GM23338 (cell line): ENCODE measurements around the gene FANCC. TPM values are rescaled to one million over a fixed set of nuclear protein-coding genes. Genes with fewer than 3 reads are reported as not detected.

ENCODE experiments used
- ATAC-seq: fragments of 200-7000 bp; cut with Tn5 transposase; 3 replicates; pipeline ENCODE4 v1.9.1; 2020
- DNase-seq: peaks from one replicate; pipeline ENCODE4 v3.0.0-alpha.2; 2015; ENCODE audit warnings: low spot score
- H2AFZ ChIP-seq: fragments of 200-600 bp; sonication (generic); 2 replicates; pipeline ENCODE4 v1.8.0; 2016; ENCODE audit warnings: antibody characterized with exemption, mild to moderate bottlenecking, moderate library complexity
- H3F3A ChIP-seq: fragments of 200-600 bp; sonication (generic); replicated peaks from 2 replicates; pipeline ENCODE4 v1.8.0; 2017; ENCODE audit warnings: antibody characterized with exemption, mixed run types, low read depth
- H3K27ac ChIP-seq: fragments of 200-600 bp; sonication (generic); 2 replicates; pipeline ENCODE4 v1.6.1; 2016; ENCODE audit warnings: low read depth
- H3K27me3 ChIP-seq: fragments of 200-600 bp; sonication (generic); 2 replicates; pipeline ENCODE4 v1.8.0; 2016; ENCODE audit warnings: mild to moderate bottlenecking, mixed run types, moderate library complexity; ENCODE audit not compliant: insufficient read depth
- H3K36me3 ChIP-seq: fragments of 200-600 bp; sonication (generic); 2 replicates; pipeline ENCODE4 v1.8.0; 2016; ENCODE audit warnings: mild to moderate bottlenecking; ENCODE audit not compliant: insufficient read depth
- H3K4me1 ChIP-seq: fragments of 200-600 bp; sonication (generic); 2 replicates; pipeline ENCODE4 v1.8.0; 2016; ENCODE audit warnings: mild to moderate bottlenecking, moderate library complexity; ENCODE audit not compliant: insufficient read depth
- H3K4me2 ChIP-seq: fragments of 200-600 bp; sonication (generic); 2 replicates; pipeline ENCODE4 v1.7.1; 2017; ENCODE audit warnings: mixed run types
- H3K4me3 ChIP-seq: fragments of 200-600 bp; sonication (generic); 2 replicates; pipeline ENCODE4 v1.6.1; 2016; ENCODE audit warnings: mixed run types
- H3K79me2 ChIP-seq: fragments of 200-600 bp; sonication (generic); replicated peaks from 2 replicates; pipeline ENCODE4 v1.8.0; 2017; ENCODE audit warnings: mild to moderate bottlenecking; ENCODE audit not compliant: insufficient read depth
- H3K9me2 ChIP-seq: fragments of 200-600 bp; sonication (generic); 2 replicates; pipeline ENCODE4 v1.8.0; 2017; ENCODE audit not compliant: insufficient read depth
- H4K20me1 ChIP-seq: fragments of 200-600 bp; sonication (generic); replicated peaks from 2 replicates; pipeline ENCODE4 v1.8.0; 2017; ENCODE audit warnings: mild to moderate bottlenecking; ENCODE audit not compliant: insufficient read depth
- H3K27ac Mint-ChIP-seq: 2 replicates; pipeline ENCODE4 v1.8.0; 2020; ENCODE audit warnings: inconsistent platforms, mild to moderate bottlenecking, moderate library complexity, mixed read lengths
- H3K27me3 Mint-ChIP-seq: 3 replicates; pipeline ENCODE4 v1.8.0; 2022; ENCODE audit warnings: low read depth, mild to moderate bottlenecking, moderate library complexity, mixed read lengths, inconsistent platforms; ENCODE audit not compliant: insufficient read depth, poor library complexity
- H3K36me3 Mint-ChIP-seq: 3 replicates; pipeline ENCODE4 v1.8.0; 2021; ENCODE audit warnings: low read depth, mild to moderate bottlenecking, inconsistent platforms, moderate library complexity, mixed read lengths
- H3K4me1 Mint-ChIP-seq: 3 replicates; pipeline ENCODE4 v1.8.0; 2020; ENCODE audit warnings: mild to moderate bottlenecking, inconsistent platforms, mixed read lengths
- H3K4me3 Mint-ChIP-seq: 3 replicates; pipeline ENCODE4 v1.8.0; 2021; ENCODE audit warnings: moderate library complexity, mild to moderate bottlenecking, inconsistent platforms, mixed read lengths
- H3K9me3 Mint-ChIP-seq: 3 replicates; pipeline ENCODE4 v1.8.0; 2020; ENCODE audit warnings: moderate library complexity, mild to moderate bottlenecking, inconsistent platforms, mixed read lengths
- CREB1 ChIP-seq: fragments of 250-450 bp; sonication (Bioruptor Pico); IDR thresholded peaks from 2 replicates; pipeline ENCODE4 v1.5.0; 2020; ENCODE audit warnings: low read depth, mild to moderate bottlenecking, moderate library complexity
- ETS1 ChIP-seq: IDR thresholded peaks from 2 replicates; pipeline ENCODE4 v1.6.1; 2016; ENCODE audit warnings: antibody characterized with exemption
- EZH2 ChIP-seq: fragments of 200-600 bp; sonication (generic); IDR thresholded peaks from one replicate; pipeline ENCODE4 v1.8.0; 2017; ENCODE audit warnings: antibody characterized with exemption, mild to moderate bottlenecking, low read depth; ENCODE audit not compliant: unreplicated experiment
- EZH2phosphoT487 ChIP-seq: fragments of 200-600 bp; sonication (generic); IDR thresholded peaks from one replicate; pipeline ENCODE4 v1.8.1; 2018; ENCODE audit warnings: antibody characterized with exemption; ENCODE audit not compliant: unreplicated experiment
- REST ChIP-seq: IDR thresholded peaks from one replicate; pipeline ENCODE4 v1.6.1; 2018; ENCODE audit warnings: antibody characterized with exemption; ENCODE audit not compliant: unreplicated experiment
- STAT1 ChIP-seq: IDR thresholded peaks from one replicate; pipeline ENCODE4 v1.6.1; 2016; ENCODE audit warnings: antibody characterized with exemption; ENCODE audit not compliant: unreplicated experiment
- ZNF114 ChIP-seq: fragments of 250-450 bp; sonication (Bioruptor Pico); IDR thresholded peaks from 2 replicates; pipeline ENCODE4 v1.5.0; 2020; ENCODE audit warnings: mild to moderate bottlenecking, moderate library complexity
- ZNF331 ChIP-seq: fragments of 250-450 bp; sonication (Bioruptor Pico); IDR thresholded peaks from 2 replicates; pipeline ENCODE4 v1.5.0; 2020; ENCODE audit warnings: low read depth, mild to moderate bottlenecking, moderate library complexity
- ZNF462 ChIP-seq: fragments of 250-450 bp; sonication (Bioruptor Pico); IDR thresholded peaks from 2 replicates; pipeline ENCODE4 v1.5.0; 2020; ENCODE audit warnings: mild to moderate bottlenecking, moderate library complexity
- polyA plus RNA-seq: library from polyadenylated mRNA; unstranded; fragments of >200 nt; fragmentation: Nextera tagmentation; extraction: Ambion mirVana; gene quantifications from 2 replicates; pipeline ENCODE4 v1.2.1, GENCODE V29; 2016
- total RNA-seq: library from RNA; depleted of rRNA; stranded (reverse); fragments of >200 nt; shearing (Covaris generic); gene quantifications from 2 replicates; pipeline ENCODE4 v1.2.3, GENCODE V29; 2014

Gene FANCC
- total and polyA plus RNA-seq, 2 experiments from 2014 or later: 7.8 to 18.1 TPM

GRCh38 chr9:95280745-95281144, 36.8 kb downstream of the FANCC start (continued):
- TF ChIP-seq EZH2phosphoT487: no peak

GRCh38 chr9:95277509-95277908, 40.0 kb downstream of the FANCC start:
- Histone ChIP-seq H3K4me1 (no peaks in the 10 kb centered on the region), H3K36me3 (no peaks in the 10 kb centered on the region), H3F3A (no peaks in the 10 kb centered on the region), H2AFZ (no peak overlapping the region), H3K27ac (no peak overlapping the region), H3K9me2 (no peaks in the 10 kb centered on the region), H3K79me2 (0 out of 2 replicates have a peak, but pooled peaks cover 3% of the 10 kb centered on the region), H3K4me3 (no peak overlapping the region), H4K20me1 (0 out of 2 replicates have a peak, but pooled peaks cover 4% of the 10 kb centered on the region), H3K27me3 (no peaks in the 10 kb centered on the region), H3K4me2 (no peak overlapping the region)
- TF ChIP-seq STAT1: no peak
- TF ChIP-seq REST: no peak
- no peak for TF ChIP-seq CREB1
- no peak for TF ChIP-seq ZNF114 (CRISPR knock-in tag)
- no peak for TF ChIP-seq EZH2
- no peak for TF ChIP-seq ETS1
- no peak for TF ChIP-seq ZNF331 (CRISPR knock-in tag)
- TF ChIP-seq ZNF462 (CRISPR knock-in tag): no peak
- no peaks in the 10 kb centered on the region for H3K4me1 Mint-ChIP-seq
- H3K36me3 Mint-ChIP-seq: no peaks in the 10 kb centered on the region
- no peak for DNase-seq
- no peak overlapping the region for H3K27ac Mint-ChIP-seq
- H3K9me3 Mint-ChIP-seq: no peaks in the 10 kb centered on the region
- ATAC-seq: no peak
- no peak overlapping the region for H3K4me3 Mint-ChIP-seq
- H3K27me3 Mint-ChIP-seq: peaks cover 4% of the 10 kb centered on the region
